Spinal cord (tissue), 10 donors: ENCODE data around the gene NOC2L. TPM values are rescaled to one million over a fixed set of nuclear protein-coding genes. Genes with fewer than 3 reads are reported as not detected.

ENCODE experiments used
- DNase-seq, 6 donors: peaks; one replicate each; pipeline versions ENCODE4 v3.0.0 to v3.0.0-alpha.2; 2013 to 2015; ENCODE audit warnings: low spot score in 6 of 6, low read depth in 4 of 6
- H3K27ac ChIP-seq: one replicate; pipeline ENCODE4 v1.5.1; 2013; ENCODE audit warnings: low read depth, low read length, control low read depth
- H3K27me3 ChIP-seq: one replicate; pipeline ENCODE4 v1.6.1; 2013; ENCODE audit warnings: low read length; ENCODE audit not compliant: control insufficient read depth, insufficient read depth
- H3K36me3 ChIP-seq: one replicate; pipeline ENCODE4 v1.6.1; 2013; ENCODE audit warnings: low read length; ENCODE audit not compliant: control insufficient read depth, insufficient read depth
- H3K4me1 ChIP-seq: one replicate; pipeline ENCODE4 v1.6.1; 2013; ENCODE audit warnings: low read length; ENCODE audit not compliant: control insufficient read depth, insufficient read depth
- H3K4me3 ChIP-seq: one replicate; pipeline ENCODE4 v1.5.1; 2013; ENCODE audit warnings: low read depth, low read length, control low read depth
- H3K9me3 ChIP-seq: one replicate; pipeline ENCODE4 v1.6.1; 2013; ENCODE audit warnings: low read length; ENCODE audit not compliant: control insufficient read depth, insufficient read depth
- WGBS: methylation state at CpG from one replicate; pipeline ENCODE4 v1.1.5; 2013; ENCODE audit warnings: missing lambda C conversion rate; ENCODE audit not compliant: insufficient coverage; 5-methylcytosine and 5-hydroxymethylcytosine counted together
- polyA plus RNA-seq, 2 donors: library from polyadenylated mRNA; unstranded; fragments of 120-200 nt; gene quantifications; one replicate each; pipeline ENCODE4 v1.2.1, GENCODE V29; 2013; ENCODE audit not compliant: insufficient read length in 2 of 2
- total RNA-seq, 2 donors: library from RNA; depleted of rRNA in 1 of 2; stranded (reverse); fragments of 120-200 nt in 1 of 2; fragments of >200 nt in 1 of 2; gene quantifications; one replicate each; pipeline versions ENCODE4 v1.2.3 to v1.2.4, GENCODE V29; 2013 to 2014
- donor health status: healthy.

The NOC2L gene
- total and polyA plus RNA-seq, 4 donors: 33.1 to 68.5 (median 55.9) TPM

DNA sequence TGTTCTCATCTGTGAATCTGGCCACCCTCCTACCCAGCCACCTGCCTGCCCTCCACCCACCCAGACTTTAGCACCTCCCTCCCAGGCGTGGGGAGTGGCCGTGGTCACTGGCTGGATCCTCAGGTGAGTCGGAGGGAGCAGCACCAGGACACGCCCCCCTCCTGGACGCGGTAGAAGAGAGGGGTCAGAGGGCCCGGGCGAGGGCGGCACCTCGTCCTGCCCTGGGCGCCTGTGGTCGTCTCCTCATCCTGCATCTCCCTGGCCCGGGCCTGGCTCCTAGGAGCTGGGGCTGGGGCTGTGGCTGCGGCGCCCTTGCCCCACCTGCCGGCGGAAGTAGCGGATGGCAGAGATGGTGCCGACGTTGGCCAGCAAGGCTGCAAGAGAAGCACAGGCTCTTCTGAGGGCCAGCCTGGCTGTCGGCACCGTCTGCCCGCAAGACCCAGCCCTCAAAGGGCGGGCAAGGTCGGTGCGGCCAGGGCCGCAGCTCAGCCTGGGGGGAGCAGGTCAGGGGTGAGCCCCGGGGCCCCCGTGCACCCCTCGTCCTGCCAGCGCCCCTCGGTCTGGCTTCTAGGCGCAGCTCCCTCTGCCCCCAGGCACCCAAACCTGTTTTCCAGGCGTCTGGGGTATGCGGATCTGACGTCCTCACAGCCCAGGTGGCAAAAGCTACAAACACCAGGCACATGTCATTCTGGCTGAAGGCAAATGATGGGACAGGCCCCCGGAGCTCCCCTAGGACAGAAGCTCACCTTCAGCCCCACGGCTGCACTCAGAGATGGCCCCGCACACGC lies 17.0 kb upstream of the NOC2L start:
- H3K27ac ChIP-seq: no peak overlapping the region
- no peaks in the 10 kb centered on the region for H3K9me3 ChIP-seq
- 13% methylated on average over 36 of the region's 40 CpGs for WGBS
- H3K4me1 ChIP-seq: peaks cover 4% of the 10 kb centered on the region
- H3K4me3 ChIP-seq: no peak overlapping the region
- peak in 2 of 6 donors; percentile 57 to 69 for DNase-seq
- peaks cover 20% of the 10 kb centered on the region for H3K27me3 ChIP-seq
- H3K36me3 ChIP-seq: peaks cover 2% of the 10 kb centered on the region

DNA sequence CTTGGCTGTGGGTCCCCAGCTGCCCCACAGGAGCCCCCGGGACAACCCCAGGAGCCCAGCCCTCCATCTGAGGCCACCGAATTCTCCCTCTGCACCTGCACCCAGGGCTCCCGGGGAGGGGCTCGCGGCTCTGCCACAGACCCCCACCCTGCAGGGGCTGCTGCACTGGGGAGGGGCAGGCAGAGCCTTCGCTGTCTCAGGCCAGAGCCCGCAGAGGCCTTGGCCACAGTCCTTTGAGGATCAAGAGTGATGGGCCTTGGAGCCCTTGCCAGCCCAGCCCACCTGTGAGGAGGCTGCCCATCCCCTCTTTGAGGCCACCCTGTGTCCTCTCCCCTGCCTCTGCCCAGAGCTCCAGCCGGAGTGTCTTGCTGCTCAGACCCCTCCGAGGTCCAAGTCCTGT lies 16.3 kb upstream of the NOC2L start:
- H3K27me3 ChIP-seq: peaks cover 28% of the 10 kb centered on the region

DNA sequence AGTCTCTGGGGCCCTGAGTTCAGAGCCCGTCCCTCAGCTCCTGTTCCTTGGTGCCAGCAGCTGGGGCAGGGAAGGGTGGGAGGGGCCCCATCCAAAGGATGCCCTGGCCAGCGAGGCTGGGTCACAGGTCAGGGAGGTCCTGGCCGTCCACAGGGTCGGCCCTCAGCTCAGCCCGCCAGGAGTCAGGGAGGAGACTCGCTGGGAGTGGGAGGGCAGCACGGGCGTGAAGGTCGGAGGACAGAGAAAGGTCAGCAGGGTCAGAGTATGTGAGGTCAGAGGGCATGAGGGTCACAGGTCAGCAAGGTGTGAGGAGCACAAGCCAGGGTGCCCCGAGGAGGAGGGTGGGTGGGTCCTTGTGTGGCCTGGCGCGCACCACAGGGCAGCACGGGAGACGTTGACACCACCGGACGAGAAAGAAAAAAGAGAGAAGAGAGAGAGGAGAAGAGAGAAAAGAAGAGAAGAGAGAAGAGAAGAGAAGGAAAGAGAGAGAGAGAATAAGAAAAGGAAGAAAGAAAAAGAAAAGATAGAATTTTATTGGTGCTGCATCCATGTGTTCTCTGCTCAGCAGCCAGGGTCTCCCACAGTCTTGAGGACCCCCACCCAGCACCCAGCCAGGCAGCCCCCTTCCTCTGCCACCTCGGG lies 15.8 kb upstream of the NOC2L start:
- H3K4me1 ChIP-seq: peaks cover 4% of the 10 kb centered on the region

More for the DNA sequence above, 16.3 kb upstream of the NOC2L start:
- no peak overlapping the region for H3K27ac ChIP-seq
- no peaks in the 10 kb centered on the region for H3K9me3 ChIP-seq
- no peak overlapping the region for H3K4me3 ChIP-seq
- peaks cover 2% of the 10 kb centered on the region for H3K36me3 ChIP-seq
- no peak for DNase-seq
- peaks cover 4% of the 10 kb centered on the region for H3K4me1 ChIP-seq
- 49% methylated on average over 5 of the region's 9 CpGs for WGBS

DNA sequence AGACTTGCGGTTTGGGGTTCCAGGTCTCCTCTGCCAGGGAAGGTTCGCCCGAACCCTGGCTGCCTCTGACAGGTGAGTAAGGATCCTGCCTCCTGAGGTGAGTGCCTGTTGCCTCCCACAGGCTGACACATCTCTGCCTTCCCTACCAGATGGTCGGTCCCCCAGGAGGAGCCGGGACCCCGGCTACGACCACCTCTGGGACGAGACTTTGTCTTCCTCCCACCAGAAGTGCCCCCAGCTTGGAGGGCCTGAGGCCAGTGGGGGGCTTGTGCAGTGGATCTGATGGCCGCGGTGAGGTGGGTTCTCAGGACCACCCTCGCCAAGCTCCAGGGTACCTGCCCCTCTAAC lies 15.2 kb upstream of the NOC2L start:
- H3K27me3 ChIP-seq: peaks cover 37% of the 10 kb centered on the region
- 83% methylated on average over 2 of the region's 11 CpGs for WGBS
- H3K4me3 ChIP-seq: no peak overlapping the region
- peaks cover 4% of the 10 kb centered on the region for H3K4me1 ChIP-seq
- H3K36me3 ChIP-seq: peaks cover 2% of the 10 kb centered on the region
- DNase-seq: no peak
- no peaks in the 10 kb centered on the region for H3K9me3 ChIP-seq
- no peak overlapping the region for H3K27ac ChIP-seq

More for the DNA sequence above, 15.8 kb upstream of the NOC2L start:
- Histone ChIP-seq H3K27ac (no peak overlapping the region), H3K27me3 (peaks cover 33% of the 10 kb centered on the region), H3K9me3 (no peaks in the 10 kb centered on the region), H3K4me3 (no peak overlapping the region), H3K36me3 (peaks cover 2% of the 10 kb centered on the region)
- 56% methylated on average over 17 of the region's 17 CpGs for WGBS
- no peak for DNase-seq

DNA sequence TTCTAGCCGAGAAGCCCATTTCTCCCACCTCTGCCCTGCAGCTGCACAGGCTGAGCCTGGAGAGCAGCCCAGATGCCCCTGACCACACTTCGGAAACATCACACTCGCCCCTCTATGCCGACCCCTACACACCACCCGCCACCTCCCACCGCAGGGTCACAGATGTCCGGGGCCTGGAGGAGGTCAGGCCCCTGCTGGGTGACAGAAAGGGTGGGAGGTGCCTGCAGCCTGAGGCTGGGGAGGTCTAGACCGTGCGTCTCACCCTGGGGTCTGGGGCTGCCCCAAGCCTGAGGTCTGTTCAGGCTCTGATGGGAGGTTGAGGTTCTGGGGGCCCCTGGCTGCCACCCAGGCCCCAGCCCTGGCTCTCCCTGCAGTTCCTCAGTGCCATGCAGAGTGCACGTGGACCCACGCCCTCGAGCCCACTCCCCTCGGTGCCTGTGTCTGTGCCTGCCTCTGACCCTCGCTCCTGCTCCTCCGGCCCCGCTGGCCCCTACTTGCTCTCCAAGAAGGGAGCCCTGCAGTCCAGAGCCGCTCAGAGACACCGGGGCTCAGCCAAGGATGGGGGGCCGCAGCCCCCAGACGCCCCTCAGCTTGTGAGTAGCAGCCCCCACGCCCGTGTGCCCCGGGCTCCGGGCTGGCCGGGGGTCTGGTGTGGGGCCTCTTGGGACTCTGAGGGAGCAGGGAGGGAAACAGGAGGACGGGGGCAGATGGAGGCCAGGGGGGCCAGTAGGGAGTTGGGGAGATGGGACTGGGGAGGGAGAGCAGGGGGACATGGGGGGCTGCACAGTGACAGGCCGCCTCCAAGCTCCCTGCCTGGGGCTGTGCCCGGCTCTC lies 14.6 kb upstream of the NOC2L start:
- Histone ChIP-seq H3K36me3 (peaks cover 2% of the 10 kb centered on the region), H3K27me3 (peaks cover 40% of the 10 kb centered on the region), H3K4me1 (peaks cover 4% of the 10 kb centered on the region), H3K9me3 (no peaks in the 10 kb centered on the region), H3K27ac (no peak overlapping the region), H3K4me3 (no peak overlapping the region)
- no peak for DNase-seq
- 78% methylated on average over 22 of the region's 28 CpGs for WGBS

DNA sequence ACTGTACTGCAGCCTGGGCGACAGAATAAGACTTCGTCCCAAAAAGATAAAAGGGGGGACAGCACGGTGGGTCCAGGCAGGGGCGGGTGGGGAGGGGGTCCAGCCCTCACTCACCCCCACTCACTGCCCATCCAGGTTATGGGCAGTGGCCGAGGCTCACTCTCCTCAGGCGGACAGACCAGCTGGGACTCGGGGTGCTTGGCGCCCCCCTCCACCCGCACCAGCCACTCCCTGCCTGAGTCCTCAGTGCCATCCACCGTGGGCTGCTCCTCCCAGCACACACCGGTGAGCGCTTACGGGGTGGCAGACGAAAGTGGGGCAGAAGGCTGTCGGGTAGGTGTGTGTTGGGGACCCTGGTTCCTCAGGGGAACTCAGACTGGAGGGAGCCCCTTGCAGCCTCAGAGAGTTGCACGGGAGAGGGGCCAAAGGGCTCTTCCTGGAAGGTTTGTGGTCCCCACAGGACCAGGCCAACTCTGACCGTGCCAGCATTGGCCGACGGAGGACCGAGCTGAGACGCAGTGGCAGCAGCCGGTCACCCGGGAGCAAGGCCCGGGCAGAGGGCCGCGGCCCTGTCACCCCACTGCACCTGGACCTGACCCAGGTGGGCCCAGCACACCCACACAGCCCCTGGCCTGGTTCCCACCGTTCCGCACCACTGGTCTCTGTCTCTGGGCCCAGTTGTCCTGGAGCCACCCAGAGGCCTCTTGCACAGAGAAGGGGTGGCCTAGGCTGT lies 13.8 kb upstream of the NOC2L start:
- H3K36me3 ChIP-seq: no peaks in the 10 kb centered on the region
- 84% methylated on average over 17 of the region's 28 CpGs for WGBS

DNA sequence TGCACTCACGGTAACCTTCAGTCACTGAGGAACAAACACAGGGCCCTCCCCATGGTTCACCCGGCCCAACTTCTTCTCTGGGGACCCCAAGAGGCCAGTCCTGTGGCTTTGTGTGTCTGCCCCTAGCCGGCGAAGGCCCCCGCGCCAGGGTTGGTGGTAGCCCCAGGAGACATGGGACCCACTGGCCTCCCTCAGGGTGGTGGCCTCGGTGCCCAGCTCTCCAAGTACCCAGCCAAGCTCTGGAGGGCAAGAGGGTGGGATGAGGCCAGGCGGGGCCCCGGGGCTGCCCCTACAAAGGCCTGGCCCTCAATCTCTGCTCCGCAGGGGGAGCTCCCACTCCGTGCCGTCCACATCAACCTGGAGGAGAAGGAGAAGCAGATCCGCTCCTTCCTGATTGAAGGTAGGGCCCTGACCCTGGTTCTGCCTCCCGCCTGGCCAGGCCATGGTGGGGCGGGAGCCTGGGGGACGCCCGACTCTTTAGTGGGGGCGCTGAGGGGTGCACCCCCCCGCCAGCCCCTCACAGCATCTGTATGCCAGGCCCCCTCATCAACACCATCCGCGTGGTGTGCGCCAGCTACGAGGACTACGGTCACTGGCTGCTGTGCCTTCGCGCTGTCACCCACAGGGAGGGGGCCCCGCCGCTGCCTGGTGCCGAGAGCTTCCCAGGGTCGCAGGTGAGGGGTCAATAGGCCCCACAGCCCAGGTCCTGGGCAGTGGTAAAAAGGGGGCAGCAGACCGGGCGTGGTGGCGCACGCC lies 12.9 kb upstream of the NOC2L start:
- Histone ChIP-seq H3K27me3 (peaks cover 57% of the 10 kb centered on the region), H3K4me3 (no peak overlapping the region), H3K36me3 (peaks cover 2% of the 10 kb centered on the region)

More for the DNA sequence above, 13.8 kb upstream of the NOC2L start:
- peaks cover 48% of the 10 kb centered on the region for H3K27me3 ChIP-seq
- H3K27ac ChIP-seq: no peak overlapping the region
- DNase-seq: no peak
- H3K4me3 ChIP-seq: no peak overlapping the region
- no peaks in the 10 kb centered on the region for H3K9me3 ChIP-seq
- H3K4me1 ChIP-seq: peaks cover 4% of the 10 kb centered on the region

DNA sequence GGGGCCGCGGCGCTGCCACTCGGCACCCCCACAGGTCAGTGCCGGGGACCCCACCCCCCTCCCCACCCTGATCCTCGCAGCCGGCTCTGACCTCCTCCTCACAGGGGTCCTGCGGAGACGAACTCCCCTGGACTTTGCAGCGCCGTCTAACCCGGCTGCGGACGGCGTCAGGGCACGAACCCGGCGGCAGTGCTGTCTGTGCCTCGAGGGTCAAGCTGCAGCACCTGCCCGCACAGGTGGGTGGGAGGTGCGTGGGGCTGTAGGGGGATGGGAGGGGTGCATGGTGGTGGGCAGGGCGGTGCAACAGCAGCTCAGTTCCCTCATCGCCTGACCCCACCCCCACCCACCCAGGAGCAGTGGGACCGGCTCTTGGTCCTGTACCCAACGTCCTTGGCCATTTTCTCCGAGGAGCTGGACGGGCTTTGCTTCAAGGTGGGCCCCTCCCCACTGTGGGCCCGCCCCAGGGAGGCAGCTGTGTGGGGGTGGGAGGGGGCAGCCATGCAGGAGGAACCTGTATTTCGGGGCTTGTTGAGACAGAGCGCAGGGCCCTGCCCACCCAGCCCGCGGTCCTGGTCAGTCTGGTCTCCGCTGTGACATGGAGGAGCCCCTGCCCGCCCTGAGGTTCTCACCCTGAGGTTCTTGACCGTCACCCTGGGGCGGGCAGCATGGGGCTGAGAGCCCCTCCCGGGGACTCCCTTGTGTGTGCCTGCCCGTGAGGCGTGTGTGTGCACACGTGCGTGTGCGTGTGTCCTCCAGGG lies 12.1 kb upstream of the NOC2L start:
- Histone ChIP-seq H3K4me1 (peaks cover 15% of the 10 kb centered on the region), H3K36me3 (peaks cover 6% of the 10 kb centered on the region), H3K9me3 (no peaks in the 10 kb centered on the region), H3K4me3 (no peak overlapping the region), H3K27ac (no peak overlapping the region), H3K27me3 (peaks cover 65% of the 10 kb centered on the region)
- 40% methylated on average over 34 of the region's 42 CpGs for WGBS
- no peak for DNase-seq

More for the DNA sequence above, 12.9 kb upstream of the NOC2L start:
- Histone ChIP-seq H3K27ac (no peak overlapping the region), H3K4me1 (peaks cover 7% of the 10 kb centered on the region), H3K9me3 (no peaks in the 10 kb centered on the region)
- WGBS: 76% methylated on average over 33 of the region's 34 CpGs
- DNase-seq: no peak
